Activated CD8-positive, alpha-beta T cell treated with anti-CD3 and anti-CD28 coated beads for 36 hours (primary cell): Measurements from ENCODE around the gene RGS16. TPM values are rescaled to one million over a fixed set of nuclear protein-coding genes. Genes with fewer than 3 reads are reported as not detected.

Experiments used
- ATAC-seq: fragments of 200-7000 bp; cut with Tn5 transposase; one replicate; pipeline ENCODE4 v1.10.0; 2021; ENCODE audit warnings: mild to moderate bottlenecking, moderate library complexity
- CTCF ChIA-PET: fragments of 350-600 bp; sonication (Branson Sonifier 250); formaldehyde crosslinking; loops from one replicate; lab custom pipeline; 2021; ENCODE audit warnings: antibody characterized with exemption; lab: Charles Lee
- POLR2A ChIA-PET: fragments of 350-600 bp; sonication (Branson Sonifier 250); formaldehyde crosslinking; loops from one replicate; lab custom pipeline; 2021; ENCODE audit warnings: antibody characterized with exemption; lab: Charles Lee
- DNase-seq: peaks from one replicate; pipeline ENCODE4 v3.0.0-alpha.2; 2020
- H3K27ac Mint-ChIP-seq: one replicate; pipeline ENCODE4 v1.8.0; 2021; ENCODE audit warnings: mild to moderate bottlenecking, mixed read lengths
- H3K27me3 Mint-ChIP-seq: one replicate; pipeline ENCODE4 v1.8.0; 2021; ENCODE audit warnings: mixed read lengths
- H3K36me3 Mint-ChIP-seq: one replicate; pipeline ENCODE4 v1.8.0; 2021; ENCODE audit warnings: low read depth, mixed read lengths
- H3K4me1 Mint-ChIP-seq: one replicate; pipeline ENCODE4 v1.8.0; 2021; ENCODE audit warnings: low read depth, mixed read lengths
- H3K4me3 Mint-ChIP-seq: one replicate; pipeline ENCODE4 v1.8.0; 2021; ENCODE audit warnings: mild to moderate bottlenecking, moderate library complexity, mixed read lengths
- H3K9me3 Mint-ChIP-seq: one replicate; pipeline ENCODE4 v1.8.0; 2021; ENCODE audit warnings: mixed read lengths
- CTCF ChIP-seq: fragments of 200-600 bp; IDR thresholded peaks from one replicate; pipeline ENCODE4 v1.8.0; 2022; ENCODE audit warnings: antibody characterized with exemption, mild to moderate bottlenecking
- intact Hi-C: fragments of 100-400 bp; cut with micrococcal nuclease; formaldehyde crosslinking; loops from one replicate; pipeline ENCODE4 v1.10.0; 2022
- total RNA-seq, 2 experiments: library from RNA; stranded (reverse); gene quantifications; one replicate each; pipeline ENCODE4 v1.2.3, GENCODE V29; 2021

The RGS16 gene
- total RNA-seq, 2 experiments from 2014 or later = 33.8 to 35.6 TPM

GRCh38 chr1:182569939-182570610, 34.1 kb downstream of the RGS16 start:
- H3K27ac Mint-ChIP-seq = no peak overlapping the region
- POLR2A ChIA-PET = no interaction called here
- H3K4me1 Mint-ChIP-seq = no peaks in the 10 kb centered on the region
- intact Hi-C loops = no loop called here
- no peaks in the 10 kb centered on the region for H3K9me3 Mint-ChIP-seq
- H3K27me3 Mint-ChIP-seq = no peaks in the 10 kb centered on the region
- no peak for TF ChIP-seq CTCF
- CTCF ChIA-PET = interaction anchor here (1.4 kb wide), 1 partner anchor 25 kb away, joined by 9 read pairs; no protein-coding TSS in a partner anchor
- no peak overlapping the region for H3K4me3 Mint-ChIP-seq
- peaks cover 8% of the 10 kb centered on the region for H3K36me3 Mint-ChIP-seq
- ATAC-seq (no peak), DNase-seq (no peak)

- H3K4me1 Mint-ChIP-seq = no peaks in the 10 kb centered on the region
- H3K9me3 Mint-ChIP-seq = no peaks in the 10 kb centered on the region
- CTCF ChIA-PET = interaction anchor here (0.8 to 1.4 kb wide), 2 partner anchors 10 to 27 kb away, joined by 3 to 9 read pairs; no protein-coding TSS in a partner anchor
- ATAC-seq (no peak), DNase-seq (no peak)
- intact Hi-C loops = no loop called here
- H3K27ac Mint-ChIP-seq = no peak overlapping the region
- no peak for TF ChIP-seq CTCF
- no peak overlapping the region for H3K4me3 Mint-ChIP-seq
- POLR2A ChIA-PET = no interaction called here
- no peaks in the 10 kb centered on the region for H3K27me3 Mint-ChIP-seq
- peaks cover 5% of the 10 kb centered on the region for H3K36me3 Mint-ChIP-seq
Observed at GRCh38 chr1:182568647-182569284, 35.4 kb downstream of the RGS16 start.

GRCh38 chr1:182567629-182568028, 36.6 kb downstream of the RGS16 start:
- Mint-ChIP-seq H3K4me1 (no peaks in the 10 kb centered on the region), H3K36me3 (no peaks in the 10 kb centered on the region), H3K4me3 (no peak overlapping the region), H3K27ac (no peak overlapping the region), H3K27me3 (no peaks in the 10 kb centered on the region), H3K9me3 (no peaks in the 10 kb centered on the region)
- no peak for DNase-seq
- no peak for ATAC-seq
- ChIA-PET CTCF (no interaction called here), POLR2A (no interaction called here)
- no peak for TF ChIP-seq CTCF
- intact Hi-C loops = no loop called here

GRCh38 chr1:182565537-182565936, 38.7 kb downstream of the RGS16 start:
- intact Hi-C loops = no loop called here

More at GRCh38 chr1:182565537-182565936, 38.7 kb downstream of the RGS16 start:
- Mint-ChIP-seq H3K9me3 (no peaks in the 10 kb centered on the region), H3K27me3 (no peaks in the 10 kb centered on the region), H3K4me1 (no peaks in the 10 kb centered on the region), H3K4me3 (no peak overlapping the region), H3K27ac (no peak overlapping the region), H3K36me3 (no peaks in the 10 kb centered on the region)
- ATAC-seq = no peak
- no peak for DNase-seq
- ChIA-PET CTCF (no interaction called here), POLR2A (no interaction called here)
- no peak for TF ChIP-seq CTCF
